GM12878 (cell line): Measurements from ENCODE around the gene LYPLA2. TPM values are rescaled to one million over a fixed set of nuclear protein-coding genes. Genes with fewer than 3 reads are reported as not detected.

Experiments used
- BRCA1 ChIP-seq: IDR thresholded peaks from 2 replicates; pipeline ENCODE4 v1.6.1; 2011; ENCODE audit warnings: low read depth, low read length, improper control_type of control experiment
- CHD4 ChIP-seq: fragments of 200-600 bp; sonication (generic); IDR thresholded peaks from 2 replicates; pipeline ENCODE4 v1.6.1; 2016; ENCODE audit warnings: mild to moderate bottlenecking
- GABPA ChIP-seq: IDR thresholded peaks from 2 replicates; pipeline ENCODE4 v1.6.1; 2014; ENCODE audit warnings: antibody characterized with exemption, low read depth, mild to moderate bottlenecking, inconsistent platforms
- HDAC6 ChIP-seq: fragments of 200-600 bp; sonication (generic); IDR thresholded peaks from one replicate; pipeline ENCODE4 v1.8.0; 2017; ENCODE audit warnings: antibody characterized with exemption; ENCODE audit not compliant: unreplicated experiment
- HDGF ChIP-seq: fragments of 450-650 bp; IDR thresholded peaks from 2 replicates; pipeline ENCODE4 v1.6.1; 2016; ENCODE audit warnings: antibody characterized with exemption
- IRF4 ChIP-seq: IDR thresholded peaks from 2 replicates; pipeline ENCODE4 v1.6.1; 2011; ENCODE audit warnings: low read depth, low read length
- PAX5 ChIP-seq: IDR thresholded peaks from 2 replicates; pipeline ENCODE4 v1.6.1; 2011; ENCODE audit warnings: low read depth, low read length, borderline replicate concordance
- PML ChIP-seq: IDR thresholded peaks from 2 replicates; pipeline ENCODE4 v1.6.1; 2012; ENCODE audit warnings: low read length, inconsistent platforms
- POU2F2 ChIP-seq: IDR thresholded peaks from 3 replicates; pipeline ENCODE4 v1.6.1; 2011; ENCODE audit warnings: low read depth, mild to moderate bottlenecking, low read length, borderline replicate concordance
- RAD21 ChIP-seq: IDR thresholded peaks from 2 replicates; pipeline ENCODE4 v1.6.1; 2011; ENCODE audit warnings: mild to moderate bottlenecking, low read depth, low read length, moderate library complexity; ENCODE audit not compliant: insufficient read depth
- RELA ChIP-seq: fragments of 450-650 bp; IDR thresholded peaks from 2 replicates; pipeline ENCODE4 v1.8.0; 2014; ENCODE audit warnings: borderline replicate concordance; ENCODE audit not compliant: partially characterized antibody
- SPI1 ChIP-seq: IDR thresholded peaks from 2 replicates; pipeline ENCODE4 v1.6.1; 2011; ENCODE audit warnings: low read depth, mild to moderate bottlenecking, low read length, moderate library complexity, borderline replicate concordance; ENCODE audit not compliant: insufficient read depth
- STAT1 ChIP-seq: fragments of 450-650 bp; conservative IDR thresholded peaks from 2 replicates; pipeline ENCODE4 v1.6.1; 2014; ENCODE audit warnings: antibody characterized with exemption, mild to moderate bottlenecking
- WRNIP1 ChIP-seq: IDR thresholded peaks from 2 replicates; pipeline ENCODE4 v1.6.1; 2011; ENCODE audit warnings: low read depth, low read length, improper control_type of control experiment, borderline replicate concordance
- polyA plus RNA-seq, 11 experiments: library from polyadenylated mRNA; depleted of rRNA in 4 of 11; unstranded in 6 of 11; stranded (reverse) in 5 of 11; fragments of >200 nt; fragmentation: Nextera tagmentation in 4 of 11; fragmentation: Illumina TruSeq in 1 of 11; extraction: Ambion mirVana in 4 of 11; extraction: Trizol in 1 of 11; gene quantifications; 1 replicate in 1 of 11; 2 replicates in 10 of 11; pipeline versions ENCODE4 v1.2.1 to v1.2.3, GENCODE V29; 2011 to 2016; ENCODE audit warnings: inconsistent platforms in 2 of 11, missing spikeins in 2 of 11, low read depth in 1 of 11
- total RNA-seq, 4 experiments: library from RNA; depleted of rRNA in 3 of 4; stranded (reverse); fragments of >200 nt in 3 of 4; fragmentation: Illumina TruSeq in 1 of 4; extraction: Trizol in 1 of 4; gene quantifications; 2 replicates each; pipeline versions ENCODE4 v1.2.1 to v1.2.3, GENCODE V29; 2013 to 2021
- TF ChIP-seq, protein P1 (sequence below): fragments of 450-650 bp; IDR thresholded peaks from 2 replicates; pipeline ENCODE4 v1.6.1; 2018; ENCODE audit warnings: borderline replicate concordance, mild to moderate bottlenecking; ENCODE audit not compliant: partially characterized antibody
- TF ChIP-seq, protein P2 (sequence below): fragments of 450-650 bp; IDR thresholded peaks from 2 replicates; pipeline ENCODE4 v1.6.1; 2014; ENCODE audit warnings: mild to moderate bottlenecking
- TF ChIP-seq, protein P3 (sequence below): fragments of 450-650 bp; IDR thresholded peaks from 2 replicates; pipeline ENCODE4 v1.6.1; 2017; ENCODE audit warnings: mild to moderate bottlenecking, moderate library complexity
- TF ChIP-seq, protein P4 (sequence below): fragments of 450-650 bp; IDR thresholded peaks from 2 replicates; pipeline ENCODE4 v1.6.1; 2017; ENCODE audit warnings: mild to moderate bottlenecking
- TF ChIP-seq, protein P5 (sequence below): IDR thresholded peaks from 2 replicates; pipeline ENCODE4 v1.6.1; 2012; ENCODE audit warnings: low read depth, low read length, improper control_type of control experiment

The LYPLA2 gene
- total and polyA plus RNA-seq, 10 of the 15 experiments (the other 5 are each of a cell fraction or from before 2014, with no cell fraction given) = 2.7 to 129 (median 62.3) TPM

DNA sequence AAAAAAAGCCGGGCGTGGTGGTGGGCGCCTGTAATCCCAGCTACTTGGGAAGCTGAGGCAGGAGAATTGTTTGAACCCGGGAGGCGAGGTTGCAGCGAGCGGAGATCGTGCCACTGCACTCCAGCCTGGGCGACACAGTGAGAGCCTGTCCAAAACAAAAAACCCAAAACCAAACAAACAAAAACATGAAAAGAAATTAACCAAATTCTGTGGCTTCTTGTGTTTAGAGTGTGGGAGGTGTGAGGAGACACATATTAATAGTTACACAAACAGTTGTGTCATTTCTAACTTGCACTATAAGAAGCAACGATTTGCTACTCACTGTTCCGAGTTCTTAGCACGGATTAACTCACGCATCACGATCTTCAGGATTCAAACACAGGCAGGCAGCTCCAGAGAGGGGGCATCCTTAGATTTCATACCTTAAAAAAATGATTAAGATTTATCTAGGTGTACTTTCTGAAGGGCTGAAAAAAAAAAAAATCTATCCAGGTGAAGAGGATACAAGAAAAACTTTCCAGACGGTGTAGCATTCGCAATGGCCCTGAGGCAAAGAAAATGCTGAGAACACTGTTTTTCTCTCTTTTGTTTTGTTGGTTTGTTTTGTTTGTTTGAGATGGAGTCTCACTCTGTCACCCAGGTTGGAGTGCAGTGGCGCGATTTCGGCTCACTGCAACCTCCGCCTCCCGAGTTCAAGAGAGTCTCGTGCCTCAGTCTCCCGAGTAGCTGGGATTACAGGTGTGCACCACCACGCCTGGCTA is 35.0 kb downstream of the LYPLA2 start (continued):
- TF ChIP-seq, protein P1, sequence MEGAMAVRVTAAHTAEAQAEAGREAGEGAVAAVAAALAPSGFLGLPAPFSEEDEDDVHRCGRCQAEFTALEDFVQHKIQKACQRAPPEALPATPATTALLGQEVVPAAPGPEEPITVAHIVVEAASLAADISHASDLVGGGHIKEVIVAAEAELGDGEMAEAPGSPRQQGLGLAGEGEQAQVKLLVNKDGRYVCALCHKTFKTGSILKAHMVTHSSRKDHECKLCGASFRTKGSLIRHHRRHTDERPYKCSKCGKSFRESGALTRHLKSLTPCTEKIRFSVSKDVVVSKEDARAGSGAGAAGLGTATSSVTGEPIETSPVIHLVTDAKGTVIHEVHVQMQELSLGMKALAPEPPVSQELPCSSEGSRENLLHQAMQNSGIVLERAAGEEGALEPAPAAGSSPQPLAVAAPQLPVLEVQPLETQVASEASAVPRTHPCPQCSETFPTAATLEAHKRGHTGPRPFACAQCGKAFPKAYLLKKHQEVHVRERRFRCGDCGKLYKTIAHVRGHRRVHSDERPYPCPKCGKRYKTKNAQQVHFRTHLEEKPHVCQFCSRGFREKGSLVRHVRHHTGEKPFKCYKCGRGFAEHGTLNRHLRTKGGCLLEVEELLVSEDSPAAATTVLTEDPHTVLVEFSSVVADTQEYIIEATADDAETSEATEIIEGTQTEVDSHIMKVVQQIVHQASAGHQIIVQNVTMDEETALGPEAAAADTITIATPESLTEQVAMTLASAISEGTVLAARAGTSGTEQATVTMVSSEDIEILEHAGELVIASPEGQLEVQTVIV = no peak
- TF ChIP-seq WRNIP1 = no peak
- TF ChIP-seq, protein P2, sequence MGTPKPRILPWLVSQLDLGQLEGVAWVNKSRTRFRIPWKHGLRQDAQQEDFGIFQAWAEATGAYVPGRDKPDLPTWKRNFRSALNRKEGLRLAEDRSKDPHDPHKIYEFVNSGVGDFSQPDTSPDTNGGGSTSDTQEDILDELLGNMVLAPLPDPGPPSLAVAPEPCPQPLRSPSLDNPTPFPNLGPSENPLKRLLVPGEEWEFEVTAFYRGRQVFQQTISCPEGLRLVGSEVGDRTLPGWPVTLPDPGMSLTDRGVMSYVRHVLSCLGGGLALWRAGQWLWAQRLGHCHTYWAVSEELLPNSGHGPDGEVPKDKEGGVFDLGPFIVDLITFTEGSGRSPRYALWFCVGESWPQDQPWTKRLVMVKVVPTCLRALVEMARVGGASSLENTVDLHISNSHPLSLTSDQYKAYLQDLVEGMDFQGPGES = no peak
- no peak for TF ChIP-seq SPI1
- no peak for TF ChIP-seq RELA
- peak; percentile 92; the same call in 2 of the 3 replicates for TF ChIP-seq POU2F2
- TF ChIP-seq IRF4 = no peak
- TF ChIP-seq STAT1 = no peak
- no peak for TF ChIP-seq RAD21
- TF ChIP-seq, protein P3, sequence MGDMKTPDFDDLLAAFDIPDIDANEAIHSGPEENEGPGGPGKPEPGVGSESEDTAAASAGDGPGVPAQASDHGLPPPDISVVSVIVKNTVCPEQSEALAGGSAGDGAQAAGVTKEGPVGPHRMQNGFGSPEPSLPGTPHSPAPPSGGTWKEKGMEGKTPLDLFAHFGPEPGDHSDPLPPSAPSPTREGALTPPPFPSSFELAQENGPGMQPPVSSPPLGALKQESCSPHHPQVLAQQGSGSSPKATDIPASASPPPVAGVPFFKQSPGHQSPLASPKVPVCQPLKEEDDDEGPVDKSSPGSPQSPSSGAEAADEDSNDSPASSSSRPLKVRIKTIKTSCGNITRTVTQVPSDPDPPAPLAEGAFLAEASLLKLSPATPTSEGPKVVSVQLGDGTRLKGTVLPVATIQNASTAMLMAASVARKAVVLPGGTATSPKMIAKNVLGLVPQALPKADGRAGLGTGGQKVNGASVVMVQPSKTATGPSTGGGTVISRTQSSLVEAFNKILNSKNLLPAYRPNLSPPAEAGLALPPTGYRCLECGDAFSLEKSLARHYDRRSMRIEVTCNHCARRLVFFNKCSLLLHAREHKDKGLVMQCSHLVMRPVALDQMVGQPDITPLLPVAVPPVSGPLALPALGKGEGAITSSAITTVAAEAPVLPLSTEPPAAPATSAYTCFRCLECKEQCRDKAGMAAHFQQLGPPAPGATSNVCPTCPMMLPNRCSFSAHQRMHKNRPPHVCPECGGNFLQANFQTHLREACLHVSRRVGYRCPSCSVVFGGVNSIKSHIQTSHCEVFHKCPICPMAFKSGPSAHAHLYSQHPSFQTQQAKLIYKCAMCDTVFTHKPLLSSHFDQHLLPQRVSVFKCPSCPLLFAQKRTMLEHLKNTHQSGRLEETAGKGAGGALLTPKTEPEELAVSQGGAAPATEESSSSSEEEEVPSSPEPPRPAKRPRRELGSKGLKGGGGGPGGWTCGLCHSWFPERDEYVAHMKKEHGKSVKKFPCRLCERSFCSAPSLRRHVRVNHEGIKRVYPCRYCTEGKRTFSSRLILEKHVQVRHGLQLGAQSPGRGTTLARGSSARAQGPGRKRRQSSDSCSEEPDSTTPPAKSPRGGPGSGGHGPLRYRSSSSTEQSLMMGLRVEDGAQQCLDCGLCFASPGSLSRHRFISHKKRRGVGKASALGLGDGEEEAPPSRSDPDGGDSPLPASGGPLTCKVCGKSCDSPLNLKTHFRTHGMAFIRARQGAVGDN = no peak
- no peak for TF ChIP-seq GABPA
- no peak for TF ChIP-seq HDAC6
- TF ChIP-seq, protein P4, sequence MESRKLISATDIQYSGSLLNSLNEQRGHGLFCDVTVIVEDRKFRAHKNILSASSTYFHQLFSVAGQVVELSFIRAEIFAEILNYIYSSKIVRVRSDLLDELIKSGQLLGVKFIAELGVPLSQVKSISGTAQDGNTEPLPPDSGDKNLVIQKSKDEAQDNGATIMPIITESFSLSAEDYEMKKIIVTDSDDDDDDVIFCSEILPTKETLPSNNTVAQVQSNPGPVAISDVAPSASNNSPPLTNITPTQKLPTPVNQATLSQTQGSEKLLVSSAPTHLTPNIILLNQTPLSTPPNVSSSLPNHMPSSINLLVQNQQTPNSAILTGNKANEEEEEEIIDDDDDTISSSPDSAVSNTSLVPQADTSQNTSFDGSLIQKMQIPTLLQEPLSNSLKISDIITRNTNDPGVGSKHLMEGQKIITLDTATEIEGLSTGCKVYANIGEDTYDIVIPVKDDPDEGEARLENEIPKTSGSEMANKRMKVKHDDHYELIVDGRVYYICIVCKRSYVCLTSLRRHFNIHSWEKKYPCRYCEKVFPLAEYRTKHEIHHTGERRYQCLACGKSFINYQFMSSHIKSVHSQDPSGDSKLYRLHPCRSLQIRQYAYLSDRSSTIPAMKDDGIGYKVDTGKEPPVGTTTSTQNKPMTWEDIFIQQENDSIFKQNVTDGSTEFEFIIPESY = no peak
- TF ChIP-seq PML = peak; percentile 66; the same call in 1 of the 2 replicates
- TF ChIP-seq, protein P5, sequence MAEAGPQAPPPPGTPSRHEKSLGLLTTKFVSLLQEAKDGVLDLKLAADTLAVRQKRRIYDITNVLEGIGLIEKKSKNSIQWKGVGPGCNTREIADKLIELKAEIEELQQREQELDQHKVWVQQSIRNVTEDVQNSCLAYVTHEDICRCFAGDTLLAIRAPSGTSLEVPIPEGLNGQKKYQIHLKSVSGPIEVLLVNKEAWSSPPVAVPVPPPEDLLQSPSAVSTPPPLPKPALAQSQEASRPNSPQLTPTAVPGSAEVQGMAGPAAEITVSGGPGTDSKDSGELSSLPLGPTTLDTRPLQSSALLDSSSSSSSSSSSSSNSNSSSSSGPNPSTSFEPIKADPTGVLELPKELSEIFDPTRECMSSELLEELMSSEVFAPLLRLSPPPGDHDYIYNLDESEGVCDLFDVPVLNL = no peak
- TF ChIP-seq PAX5 = 0 out of 2 replicates have a peak, but pooled peaks have one; percentile 14
- TF ChIP-seq CHD4 = no peak
- TF ChIP-seq HDGF = no peak
- TF ChIP-seq BRCA1 = no peak
